Measurements from ENCODE around the gene CPT2. TPM values are rescaled to one million over a fixed set of nuclear protein-coding genes. Genes with fewer than 3 reads are reported as not detected.

Gene CPT2
- total RNA-seq, 1 donor, result 14.7 TPM

DNA sequence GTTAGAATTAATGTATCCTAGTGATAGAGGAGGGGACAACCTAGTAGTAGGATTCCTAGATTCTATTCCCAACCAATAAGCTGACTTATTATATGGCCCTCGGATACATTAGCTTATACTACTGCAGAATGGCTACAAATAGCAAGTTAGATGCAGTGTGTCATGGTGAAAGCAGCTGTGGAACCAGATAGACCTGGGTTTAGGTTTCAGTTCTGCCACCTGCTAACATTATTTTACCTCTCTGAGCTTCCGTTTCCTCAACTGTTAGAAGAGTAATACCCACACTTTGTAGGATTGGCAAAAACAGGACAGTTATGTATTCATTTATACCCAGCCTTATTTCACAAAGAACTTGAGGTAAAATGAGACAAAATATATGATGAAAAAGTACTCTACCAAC is 63.3 kb downstream of the CPT2 start:
- no peak for DNase-seq (ENCODE audit: low read depth)
- no peak overlapping the region for H3K4me3 ChIP-seq (ENCODE audit: low read depth, low read length)
- TF ChIP-seq, protein P1, sequence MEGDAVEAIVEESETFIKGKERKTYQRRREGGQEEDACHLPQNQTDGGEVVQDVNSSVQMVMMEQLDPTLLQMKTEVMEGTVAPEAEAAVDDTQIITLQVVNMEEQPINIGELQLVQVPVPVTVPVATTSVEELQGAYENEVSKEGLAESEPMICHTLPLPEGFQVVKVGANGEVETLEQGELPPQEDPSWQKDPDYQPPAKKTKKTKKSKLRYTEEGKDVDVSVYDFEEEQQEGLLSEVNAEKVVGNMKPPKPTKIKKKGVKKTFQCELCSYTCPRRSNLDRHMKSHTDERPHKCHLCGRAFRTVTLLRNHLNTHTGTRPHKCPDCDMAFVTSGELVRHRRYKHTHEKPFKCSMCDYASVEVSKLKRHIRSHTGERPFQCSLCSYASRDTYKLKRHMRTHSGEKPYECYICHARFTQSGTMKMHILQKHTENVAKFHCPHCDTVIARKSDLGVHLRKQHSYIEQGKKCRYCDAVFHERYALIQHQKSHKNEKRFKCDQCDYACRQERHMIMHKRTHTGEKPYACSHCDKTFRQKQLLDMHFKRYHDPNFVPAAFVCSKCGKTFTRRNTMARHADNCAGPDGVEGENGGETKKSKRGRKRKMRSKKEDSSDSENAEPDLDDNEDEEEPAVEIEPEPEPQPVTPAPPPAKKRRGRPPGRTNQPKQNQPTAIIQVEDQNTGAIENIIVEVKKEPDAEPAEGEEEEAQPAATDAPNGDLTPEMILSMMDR (IDR thresholded peaks at IDR 0.05; ENCODE audit: insufficient read depth, low read length), result no peak

GRCh38 chr1:53260631-53261247 is 64.1 kb downstream of the CPT2 start:
- TF ChIP-seq, protein P1 (IDR thresholded peaks at IDR 0.05; ENCODE audit: insufficient read depth, low read length), result no peak
- H3K4me3 ChIP-seq (ENCODE audit: low read depth, low read length), result no peak overlapping the region
- DNase-seq (ENCODE audit: low read depth), result no peak

GRCh38 chr1:53262000-53262399 is 65.4 kb downstream of the CPT2 start:
- H3K4me3 ChIP-seq (ENCODE audit: low read depth, low read length), result no peak overlapping the region
- no peak for DNase-seq (ENCODE audit: low read depth)
- TF ChIP-seq, protein P1 (IDR thresholded peaks at IDR 0.05; ENCODE audit: insufficient read depth, low read length), result no peak

Other genes with a start within 250 kb of the CPT2 start
- 47.5 and 176 TPM in 2 replicates for gene PODN, start 134.6 kb upstream of the CPT2 start, total RNA-seq (ENCODE audit: low replicate concordance)
- gene SLC1A7, start 54.2 kb upstream of the CPT2 start, total RNA-seq (ENCODE audit: low replicate concordance), result 0.41 and 3.8 TPM in 2 replicates
- 49.9 and 66.6 TPM in 2 replicates for gene CZIB, start 23.8 kb downstream of the CPT2 start, total RNA-seq (ENCODE audit: low replicate concordance)
- gene MAGOH, start 41.7 kb downstream of the CPT2 start, total RNA-seq (ENCODE audit: low replicate concordance), result 3.8 and 24.2 TPM in 2 replicates
- gene LRP8, start 131.2 kb downstream of the CPT2 start, total RNA-seq (ENCODE audit: low replicate concordance), result 8.6 and 13.6 TPM in 2 replicates